NCI-H2171 treated with DMSO at 0.1 percent for 48 hours (cell line): Measurements from ENCODE around the gene DOK4.
A peak's percentile ranks its signal among the peaks of the same experiment; 100 is the strongest.
"Not testable (repeated sequence)": the region's sequence is repeated elsewhere in the genome, so short reads cannot be mapped to it uniquely, and the experiment has no call there.

Experiments
- DNase-seq: peaks from one replicate; lab custom pipeline; 2025; lab: John Stamatoyannopoulos, UW

The DOK4 gene

GRCh38 chr16:57445510-57445909, 40.8 kb downstream of the DOK4 start:
- no peak for DNase-seq

- no peak for DNase-seq
Observed at GRCh38 chr16:57444711-57445110, 41.6 kb downstream of the DOK4 start.

- not testable (repeated sequence) for DNase-seq
Observed at GRCh38 chr16:57440551-57440950, 45.7 kb downstream of the DOK4 start.

DNA sequence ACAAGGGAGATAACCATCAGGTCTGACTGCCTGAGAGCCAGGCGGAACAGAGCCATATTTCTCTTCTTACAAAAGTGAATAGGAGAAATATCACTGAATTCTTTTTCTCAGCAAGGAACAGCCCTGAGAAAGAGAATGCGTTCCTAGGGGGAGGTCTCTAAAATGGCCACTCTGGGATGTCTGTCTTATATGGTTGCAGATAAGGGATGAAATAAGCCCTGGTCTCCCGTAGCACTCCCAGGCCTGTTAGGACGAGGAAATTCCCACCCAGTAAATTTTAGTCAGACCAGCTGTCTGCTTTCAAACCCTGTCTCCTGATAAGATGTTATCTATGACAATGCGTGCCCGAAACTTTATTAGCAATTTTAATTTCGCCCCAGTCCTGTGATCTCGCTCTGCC, 46.3 kb downstream of the DOK4 start:
- DNase-seq, result not testable (repeated sequence)

- no peak for DNase-seq
Observed at GRCh38 chr16:57435838-57436237, 50.5 kb downstream of the DOK4 start.

DNA sequence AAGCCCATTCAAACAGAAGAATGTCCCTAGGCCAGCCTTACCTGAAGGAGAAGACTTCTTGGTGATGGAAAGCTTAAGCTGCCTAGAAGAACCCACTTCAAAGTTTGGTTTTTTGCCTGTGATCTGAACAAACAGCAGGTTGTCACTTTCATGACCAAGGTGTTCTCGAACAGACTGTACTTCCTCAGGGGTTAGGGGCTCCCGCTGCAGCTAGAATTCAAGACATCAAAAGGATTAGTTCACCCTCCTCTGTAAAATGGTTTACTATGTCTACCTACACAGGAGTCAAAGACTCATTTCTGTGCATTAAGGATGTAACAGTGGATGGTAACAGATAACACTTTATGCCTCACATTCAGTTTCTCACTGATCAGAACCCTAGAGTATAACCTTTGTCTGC, 52.3 kb downstream of the DOK4 start:
- DNase-seq, result no peak

DNA sequence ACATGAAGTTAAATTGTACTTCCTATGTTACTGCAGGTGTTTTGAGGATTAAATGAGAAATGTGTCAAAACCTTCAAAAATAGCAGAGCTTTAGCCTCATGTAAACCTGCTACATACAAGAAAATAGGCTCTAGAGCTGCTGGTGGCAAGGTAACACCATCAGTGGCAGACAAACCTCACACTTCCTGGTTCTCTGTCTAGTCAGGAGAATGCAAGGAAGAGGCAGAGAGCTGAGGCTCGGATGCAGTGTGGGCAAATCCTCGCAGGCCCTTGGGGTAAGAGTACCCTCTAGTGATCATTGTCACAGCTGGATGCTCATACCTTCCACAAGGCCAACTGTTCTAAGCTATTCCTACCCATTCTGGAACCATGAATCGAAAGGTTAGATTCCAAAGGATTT, 53.3 kb downstream of the DOK4 start:
- no peak for DNase-seq

DNA sequence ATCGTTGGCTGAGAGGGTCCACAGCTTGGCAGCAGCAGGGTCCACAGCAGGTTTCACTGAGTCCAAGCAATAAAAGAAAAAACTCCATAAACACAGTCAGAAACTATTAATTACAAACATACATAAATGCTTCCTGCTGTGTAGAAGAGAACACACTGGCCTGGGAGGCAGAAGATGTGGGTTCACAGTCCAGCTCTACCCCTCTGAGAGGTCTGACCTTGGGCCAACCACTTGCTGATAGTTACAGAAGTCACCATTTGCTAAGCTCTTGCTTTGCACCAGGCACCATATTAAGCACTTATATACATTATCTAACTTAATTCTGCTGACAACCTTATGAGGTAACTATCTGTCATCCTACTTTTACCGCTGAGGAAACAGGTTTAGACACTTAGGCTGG, 53.8 kb downstream of the DOK4 start:
- DNase-seq, result no peak

DNA sequence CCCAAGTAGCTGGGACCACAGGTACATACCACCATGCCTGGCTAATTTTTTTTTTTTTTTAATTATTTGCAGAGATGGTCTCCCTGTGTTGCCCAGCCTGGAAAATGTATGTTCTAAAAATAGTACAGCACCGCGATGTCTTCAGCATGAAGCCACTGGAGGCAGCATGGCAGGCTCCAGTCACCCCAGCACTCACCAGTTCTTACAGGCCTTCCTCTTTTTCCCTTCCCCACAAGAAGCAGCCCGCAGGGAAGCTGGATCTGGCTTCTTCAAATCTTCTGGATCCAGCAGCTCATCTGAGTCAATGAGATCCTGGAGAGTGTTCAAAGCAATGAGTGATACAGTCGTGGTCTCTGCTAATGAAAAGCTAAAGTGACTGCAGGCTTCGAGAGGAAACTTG, 55.3 kb downstream of the DOK4 start:
- no peak for DNase-seq

GRCh38 chr16:57427824-57428223, 58.5 kb downstream of the DOK4 start:
- DNase-seq, result no peak

GRCh38 chr16:57427307-57427706, 59.0 kb downstream of the DOK4 start:
- DNase-seq, result no peak

DNA sequence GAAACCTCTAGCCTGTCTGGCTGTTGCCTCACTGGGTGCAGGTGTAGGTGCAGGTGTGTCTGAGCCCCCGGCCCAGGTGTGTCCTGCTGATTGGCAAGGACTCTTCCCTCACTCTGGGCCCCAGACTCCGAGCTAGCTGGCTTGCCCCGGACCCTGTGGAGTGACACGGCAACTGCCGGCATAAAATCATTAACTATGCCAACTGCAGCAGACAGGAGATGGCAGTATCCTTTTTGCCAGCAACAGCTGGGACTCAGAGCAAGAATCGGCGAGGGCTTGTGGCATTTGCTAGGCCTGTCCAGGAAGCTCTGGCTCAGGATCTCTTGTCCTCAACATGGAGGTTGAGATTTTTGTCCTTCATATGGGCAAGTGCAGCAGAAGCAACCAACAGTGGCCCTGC, 59.9 kb downstream of the DOK4 start:
- DNase-seq, result no peak

DNA sequence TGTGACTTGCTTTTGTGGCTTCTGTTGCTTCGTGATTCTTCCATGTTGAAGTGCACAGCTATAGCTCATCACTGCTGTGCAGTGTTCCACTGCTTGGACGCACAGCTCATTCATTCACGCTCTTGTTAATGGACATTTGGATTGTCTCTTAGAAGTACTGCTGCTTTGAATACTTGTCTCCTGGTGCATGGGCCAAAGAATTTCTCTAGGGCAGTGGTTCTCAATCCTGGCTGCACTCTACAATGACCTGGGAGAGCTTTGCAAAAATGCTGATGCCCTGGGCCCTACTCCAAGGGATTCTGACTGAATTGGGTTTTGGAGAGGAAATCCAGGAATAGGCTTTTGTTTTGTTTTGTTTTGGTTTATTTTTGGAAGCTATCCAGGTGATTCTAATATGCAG, 61.7 kb downstream of the DOK4 start:
- DNase-seq, result no peak

GRCh38 chr16:57423152-57423551, 63.1 kb downstream of the DOK4 start:
- no peak for DNase-seq

DNA sequence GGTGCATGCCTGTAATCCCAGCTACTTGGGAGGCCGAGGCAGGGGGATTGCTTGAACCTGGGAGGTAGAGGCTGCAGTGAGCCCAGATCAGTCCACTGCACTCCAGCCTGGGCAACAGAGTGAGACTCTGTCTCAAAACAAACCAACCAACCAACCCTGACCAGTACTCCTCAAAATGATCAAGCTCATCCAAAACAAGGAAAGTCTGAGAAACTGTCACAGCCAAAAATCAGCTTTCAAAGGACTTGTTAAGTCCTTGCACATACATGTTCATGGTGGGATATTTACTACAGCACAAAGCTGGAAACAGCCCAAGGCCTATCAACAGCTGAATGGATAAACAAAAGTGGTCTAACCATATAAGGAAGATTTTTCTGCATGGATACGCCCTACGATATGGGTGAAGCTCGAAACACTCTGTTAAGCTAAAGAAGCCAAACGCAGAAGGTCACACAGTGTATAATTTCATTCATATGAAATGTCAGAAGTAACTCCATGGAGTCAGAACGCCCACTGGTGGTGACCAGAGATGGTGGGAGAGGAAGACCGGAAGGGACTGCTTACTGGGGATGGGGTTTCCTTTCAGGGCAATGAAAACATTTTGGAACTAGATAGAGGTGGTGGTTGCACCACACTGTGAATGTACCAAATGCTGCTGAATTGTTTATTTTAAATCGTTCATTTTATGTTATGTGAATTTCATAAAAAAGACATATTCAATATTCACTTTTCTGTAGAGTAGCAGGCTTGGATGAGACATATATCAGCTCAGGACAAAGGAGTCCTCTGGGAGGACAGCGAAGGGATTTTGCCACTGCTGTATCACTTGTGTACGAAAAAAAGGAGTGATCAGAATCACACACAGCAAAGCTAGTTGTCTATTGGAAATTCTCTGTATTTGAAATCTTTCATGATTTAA, 64.0 kb downstream of the DOK4 start:
- DNase-seq, result peak; percentile 27
